ENCODE results near the gene CMIP.

The CMIP gene

GRCh38 chr16:81500833-81501521, 56.4 kb downstream of the CMIP start:
- TF ChIP-seq CTCF (IDR thresholded peaks at IDR 0.05; ENCODE audit: low read depth, low read length): no peak
- H3K4me3 ChIP-seq (ENCODE audit: low read depth, low read length): no peak overlapping the region

- no peak overlapping the region for H3K4me3 ChIP-seq (ENCODE audit: low read depth, low read length)
- no peak for TF ChIP-seq CTCF (IDR thresholded peaks at IDR 0.05; ENCODE audit: low read depth, low read length)
Measured at GRCh38 chr16:81502396-81503070, 57.9 kb downstream of the CMIP start.

GRCh38 chr16:81505011-81505661, 60.5 kb downstream of the CMIP start:
- H3K4me3 ChIP-seq (ENCODE audit: low read depth, low read length): no peak overlapping the region
- TF ChIP-seq CTCF (IDR thresholded peaks at IDR 0.05; ENCODE audit: low read depth, low read length): no peak

GRCh38 chr16:81509404-81509803, 64.8 kb downstream of the CMIP start:
- no peak overlapping the region for H3K4me3 ChIP-seq (ENCODE audit: low read depth, low read length)
- TF ChIP-seq CTCF (IDR thresholded peaks at IDR 0.05; ENCODE audit: low read depth, low read length): no peak

GRCh38 chr16:81510016-81510415, 65.4 kb downstream of the CMIP start:
- no peak overlapping the region for H3K4me3 ChIP-seq (ENCODE audit: low read depth, low read length)
- no peak for TF ChIP-seq CTCF (IDR thresholded peaks at IDR 0.05; ENCODE audit: low read depth, low read length)

GRCh38 chr16:81511371-81511770, 66.8 kb downstream of the CMIP start:
- no peak for TF ChIP-seq CTCF (IDR thresholded peaks at IDR 0.05; ENCODE audit: low read depth, low read length)
- H3K4me3 ChIP-seq (ENCODE audit: low read depth, low read length): no peak overlapping the region
